WTC11 (cell line): ENCODE results near the gene RPS6KC1. TPM values are rescaled to one million over a fixed set of nuclear protein-coding genes. Genes with fewer than 3 reads are reported as not detected.

ENCODE experiments used
- ATAC-seq: fragments of 200-7000 bp; cut with Tn5 transposase; 2 replicates; pipeline ENCODE4 v1.10.0; 2021; ENCODE audit warnings: mild to moderate bottlenecking, moderate library complexity
- CTCF ChIA-PET: fragments of 300-600 bp; sonication (Branson Sonifier 250); formaldehyde crosslinking; loops from one replicate; lab custom pipeline; 2021; ENCODE audit warnings: antibody characterized with exemption; lab: Charles Lee
- POLR2A ChIA-PET: fragments of 350-600 bp; sonication (Branson Sonifier 250); formaldehyde crosslinking; loops from one replicate; lab custom pipeline; 2021; ENCODE audit warnings: antibody characterized with exemption; lab: Charles Lee
- DNase-seq: peaks from one replicate; pipeline ENCODE4 v3.0.0; 2021; ENCODE audit warnings: low spot score
- H3K27ac Mint-ChIP-seq: 2 replicates; pipeline ENCODE4 v1.8.0; 2021; ENCODE audit warnings: mixed read lengths
- H3K27me3 Mint-ChIP-seq: 2 replicates; pipeline ENCODE4 v1.8.0; 2021; ENCODE audit warnings: low read depth, mild to moderate bottlenecking, moderate library complexity, mixed read lengths
- H3K36me3 Mint-ChIP-seq: 2 replicates; pipeline ENCODE4 v1.8.0; 2021; ENCODE audit warnings: mixed read lengths
- H3K4me1 Mint-ChIP-seq: 2 replicates; pipeline ENCODE4 v1.8.0; 2022; ENCODE audit warnings: mixed read lengths
- H3K4me3 Mint-ChIP-seq: 2 replicates; pipeline ENCODE4 v1.8.0; 2021; ENCODE audit warnings: mild to moderate bottlenecking, moderate library complexity, mixed read lengths
- H3K9me3 Mint-ChIP-seq: 2 replicates; pipeline ENCODE4 v1.8.0; 2021; ENCODE audit warnings: mixed read lengths
- AR ChIP-seq: fragments of 250-450 bp; sonication (Bioruptor Pico); IDR thresholded peaks from 2 replicates; pipeline ENCODE4 v1.9.0; 2021; ENCODE audit warnings: mild to moderate bottlenecking
- CBFB ChIP-seq: sonication (generic); formaldehyde crosslinking; IDR thresholded peaks from 2 replicates; pipeline ENCODE4 v1.8.1; 2022; ENCODE audit warnings: mild to moderate bottlenecking, low read depth, missing genetic modification reagents
- CREB1 ChIP-seq: sonication (generic); formaldehyde crosslinking; IDR thresholded peaks from 2 replicates; pipeline ENCODE4 v1.8.0; 2023; ENCODE audit warnings: mild to moderate bottlenecking, missing genetic modification reagents
- E2F5 ChIP-seq: sonication (generic); formaldehyde crosslinking; IDR thresholded peaks from 2 replicates; pipeline ENCODE4 v1.8.1; 2022; ENCODE audit warnings: mild to moderate bottlenecking, moderate library complexity, missing genetic modification reagents
- ESRRA ChIP-seq: sonication (generic); formaldehyde crosslinking; IDR thresholded peaks from 2 replicates; pipeline ENCODE4 v1.8.1; 2022; ENCODE audit warnings: mild to moderate bottlenecking, missing genetic modification reagents, borderline replicate concordance
- FOXP1 ChIP-seq: sonication (generic); formaldehyde crosslinking; IDR thresholded peaks from 2 replicates; pipeline ENCODE4 v1.8.0; 2022; ENCODE audit warnings: missing genetic modification reagents, mild to moderate bottlenecking, moderate library complexity, borderline replicate concordance
- GABPB1 ChIP-seq: sonication (generic); formaldehyde crosslinking; IDR thresholded peaks from 2 replicates; pipeline ENCODE4 v1.8.1; 2023; ENCODE audit warnings: mild to moderate bottlenecking, missing genetic modification reagents
- HMGXB4 ChIP-seq: sonication (generic); formaldehyde crosslinking; IDR thresholded peaks from 2 replicates; pipeline ENCODE4 v1.8.1; 2023; ENCODE audit warnings: mild to moderate bottlenecking, moderate library complexity, missing genetic modification reagents
- JAZF1 ChIP-seq: fragments of 250-450 bp; sonication (Bioruptor Pico); IDR thresholded peaks from 2 replicates; pipeline ENCODE4 v1.9.0; 2021; ENCODE audit warnings: moderate library complexity, mild to moderate bottlenecking, inconsistent platforms
- MLX ChIP-seq: sonication (generic); formaldehyde crosslinking; IDR thresholded peaks from 2 replicates; pipeline ENCODE4 v1.8.1; 2023; ENCODE audit warnings: mild to moderate bottlenecking, missing genetic modification reagents, moderate library complexity
- NR2C2 ChIP-seq: sonication (generic); formaldehyde crosslinking; IDR thresholded peaks from 2 replicates; pipeline ENCODE4 v1.8.0; 2022; ENCODE audit warnings: mild to moderate bottlenecking, missing genetic modification reagents
- PREB ChIP-seq: sonication (generic); formaldehyde crosslinking; IDR thresholded peaks from 2 replicates; pipeline ENCODE4 v1.8.1; 2022; ENCODE audit warnings: mild to moderate bottlenecking, missing genetic modification reagents, moderate library complexity, borderline replicate concordance
- RELA ChIP-seq: sonication (generic); formaldehyde crosslinking; IDR thresholded peaks from 2 replicates; pipeline ENCODE4 v1.8.1; 2022; ENCODE audit warnings: missing genetic modification reagents, mild to moderate bottlenecking, borderline replicate concordance
- TCF7 ChIP-seq: sonication (generic); formaldehyde crosslinking; IDR thresholded peaks from 2 replicates; pipeline ENCODE4 v1.8.0; 2022; ENCODE audit warnings: mild to moderate bottlenecking, low read depth, missing genetic modification reagents, moderate library complexity
- ZMAT4 ChIP-seq: fragments of 250-450 bp; sonication (Bioruptor Pico); IDR thresholded peaks from 2 replicates; pipeline ENCODE4 v1.9.0; 2021; ENCODE audit warnings: mild to moderate bottlenecking
- ZNF121 ChIP-seq: sonication (generic); formaldehyde crosslinking; IDR thresholded peaks from 2 replicates; pipeline ENCODE4 v1.8.0; 2023; ENCODE audit warnings: missing genetic modification reagents
- ZNF396 ChIP-seq: fragments of 250-450 bp; sonication (Bioruptor Pico); IDR thresholded peaks from 2 replicates; pipeline ENCODE4 v1.8.0; 2021; ENCODE audit warnings: mild to moderate bottlenecking, moderate library complexity, borderline replicate concordance
- ZNF423 ChIP-seq: fragments of 250-450 bp; sonication (Bioruptor Pico); IDR thresholded peaks from 2 replicates; pipeline ENCODE4 v2.1.2; 2022; ENCODE audit warnings: mild to moderate bottlenecking, moderate library complexity
- total RNA-seq: library from RNA; stranded (reverse); gene quantifications from 3 replicates; pipeline ENCODE4 v1.2.3, GENCODE V29; 2021

Gene RPS6KC1
- total RNA-seq, 1 experiment from 2014 or later = 17.4 TPM

- no peak for DNase-seq
- CTCF ChIA-PET = no interaction called here
- Mint-ChIP-seq H3K4me1 (peaks cover 17% of the 10 kb centered on the region), H3K27me3 (no peaks in the 10 kb centered on the region)
- POLR2A ChIA-PET = no interaction called here
- TF ChIP-seq ZNF423 (CRISPR knock-in tag) (no peak), CREB1 (no peak), ZNF396 (CRISPR knock-in tag) (no peak), ZMAT4 (CRISPR knock-in tag) (no peak), CBFB (no peak), AR (no peak), RELA (CRISPR knock-in tag) (no peak), MLX (CRISPR knock-in tag) (no peak), HMGXB4 (CRISPR knock-in tag) (no peak), ESRRA (CRISPR knock-in tag) (no peak)
- TF ChIP-seq, all 79 proteins: peak for 0
- ATAC-seq = no peak
- Mint-ChIP-seq H3K9me3 (peaks cover 6% of the 10 kb centered on the region), H3K4me3 (no peak overlapping the region), H3K27ac (no peak overlapping the region), H3K36me3 (peaks cover 2% of the 10 kb centered on the region; the same call in 1 of the 2 replicates)
Observed at GRCh38 chr1:213275293-213275692, 224.3 kb downstream of the RPS6KC1 start.

GRCh38 chr1:213276236-213276635, 225.2 kb downstream of the RPS6KC1 start:
- H3K27ac Mint-ChIP-seq = no peak overlapping the region
- peaks cover 22% of the 10 kb centered on the region for H3K4me1 Mint-ChIP-seq
- H3K4me3 Mint-ChIP-seq = no peak overlapping the region
- no peak for ATAC-seq
- ChIA-PET POLR2A (no interaction called here), CTCF (interaction anchor here (1.0 kb wide), 1 partner anchor 31 kb away, joined by 3 read pairs; no protein-coding TSS in a partner anchor)
- no peak for DNase-seq
- TF ChIP-seq ZNF121 (CRISPR knock-in tag) = no peak
- TF ChIP-seq ZNF396 (CRISPR knock-in tag) = no peak
- TF ChIP-seq E2F5 (CRISPR knock-in tag) = no peak
- TF ChIP-seq JAZF1 (CRISPR knock-in tag) = no peak
- 0 out of 2 replicates have a peak, but pooled peaks have one; percentile 23 for TF ChIP-seq GABPB1 (CRISPR knock-in tag)
- TF ChIP-seq FOXP1 (CRISPR knock-in tag) = no peak
- TF ChIP-seq TCF7 (CRISPR knock-in tag) = no peak
- no peak for TF ChIP-seq NR2C2 (CRISPR knock-in tag)
- TF ChIP-seq PREB = no peak
- no peaks in the 10 kb centered on the region for H3K9me3 Mint-ChIP-seq
- H3K27me3 Mint-ChIP-seq = no peaks in the 10 kb centered on the region
- peaks cover 2% of the 10 kb centered on the region; the same call in 1 of the 2 replicates for H3K36me3 Mint-ChIP-seq
